ENCODE results near the gene SCYL1.

The SCYL1 gene

GRCh38 chr11:65537620-65538231 lies 12.8 kb downstream of the SCYL1 start:
- Histone ChIP-seq H3K27me3 (replicated peaks; ENCODE audit: control insufficient read depth, insufficient read depth, low read length, poor library complexity, severe bottlenecking) (no peaks in the 10 kb centered on the region), H3K9me3 (ENCODE audit: control insufficient read depth, low read length) (no peaks in the 10 kb centered on the region), H3K36me3 (ENCODE audit: control insufficient read depth, insufficient read depth, low read length) (peaks cover 39% of the 10 kb centered on the region), H3K4me1 (ENCODE audit: control insufficient read depth, insufficient read depth, low read length, poor library complexity, severe bottlenecking) (peaks cover 14% of the 10 kb centered on the region), H3K27ac (ENCODE audit: insufficient read depth, low read length, poor library complexity, severe bottlenecking) (no peak overlapping the region), H3K4me3 (ENCODE audit: insufficient read depth, low read depth, low read length, poor library complexity, severe bottlenecking) (no peak overlapping the region)
- DNase-seq, result no peak

DNA sequence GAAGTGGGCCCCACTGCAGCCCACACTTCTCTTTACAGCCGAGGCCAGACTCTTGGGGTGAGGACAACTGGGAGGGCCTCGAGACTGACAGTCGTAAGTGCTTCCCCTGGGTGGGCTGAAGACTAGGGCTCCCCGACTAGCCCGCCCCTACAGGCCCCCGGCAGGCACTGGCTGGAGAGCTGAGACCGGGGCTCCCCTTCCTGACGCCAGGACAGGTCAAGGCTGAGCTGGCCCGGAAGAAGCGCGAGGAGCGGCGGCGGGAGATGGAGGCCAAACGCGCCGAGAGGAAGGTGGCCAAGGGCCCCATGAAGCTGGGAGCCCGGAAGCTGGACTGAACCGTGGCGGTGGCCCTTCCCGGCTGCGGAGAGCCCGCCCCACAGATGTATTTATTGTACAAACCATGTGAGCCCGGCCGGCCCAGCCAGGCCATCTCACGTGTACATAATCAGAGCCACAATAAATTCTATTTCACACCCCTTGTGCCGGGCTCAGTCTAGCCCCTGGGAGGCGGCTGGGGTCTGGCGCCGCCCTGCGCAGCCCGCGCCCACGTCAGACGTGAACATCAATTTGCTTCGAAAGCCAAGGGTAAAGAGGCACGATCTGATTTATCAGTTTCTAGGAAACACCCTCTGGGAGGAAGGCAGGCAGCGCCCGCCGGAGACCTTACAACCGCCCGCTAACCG lies 13.5 kb downstream of the SCYL1 start:
- no peak overlapping the region for H3K4me3 ChIP-seq (ENCODE audit: insufficient read depth, low read depth, low read length, poor library complexity, severe bottlenecking)

DNA sequence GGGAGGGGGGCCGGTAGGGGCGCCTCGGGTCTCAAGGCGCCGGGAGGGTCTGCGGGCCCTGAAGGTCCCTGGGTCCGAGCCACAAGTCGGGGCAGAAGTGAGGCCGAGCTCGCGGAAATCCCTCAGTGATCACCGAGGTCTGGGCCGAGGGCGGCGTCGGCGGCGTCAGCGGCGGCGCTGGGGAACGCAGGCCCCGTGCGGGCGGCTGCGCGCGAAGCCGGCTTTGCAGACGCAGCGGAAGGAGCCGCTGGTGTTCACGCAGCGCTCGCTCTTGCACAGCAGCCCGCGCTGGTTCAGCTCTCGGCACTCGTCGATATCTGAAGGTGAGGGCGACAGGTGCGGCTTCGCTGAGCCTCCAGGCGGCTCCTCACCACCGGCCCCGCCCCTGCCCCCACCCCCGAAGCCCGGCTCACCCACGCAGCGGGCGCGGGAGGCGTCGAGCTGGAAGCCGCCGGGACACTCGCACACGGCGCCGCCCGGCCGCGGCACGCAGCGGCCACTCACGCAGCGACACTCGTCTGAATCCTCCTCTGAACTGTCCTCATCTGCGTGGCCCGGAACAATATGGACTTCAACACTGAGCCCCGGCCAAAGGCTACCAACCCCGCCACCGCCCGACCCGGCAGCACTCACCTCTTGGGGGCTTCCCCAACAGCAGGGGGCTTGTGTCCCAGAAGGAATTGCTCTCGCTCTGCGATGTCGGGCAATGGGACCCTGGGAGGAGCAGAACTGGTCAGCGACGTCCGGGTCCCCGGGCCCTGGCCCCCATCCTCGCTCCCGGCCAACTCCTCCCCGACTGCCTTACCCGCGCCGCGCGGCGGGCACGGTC lies 14.2 kb downstream of the SCYL1 start:
- Histone ChIP-seq H3K9me3 (ENCODE audit: control insufficient read depth, low read length) (no peaks in the 10 kb centered on the region), H3K4me3 (ENCODE audit: insufficient read depth, low read depth, low read length, poor library complexity, severe bottlenecking) (no peak overlapping the region), H3K27ac (ENCODE audit: insufficient read depth, low read length, poor library complexity, severe bottlenecking) (peak overlapping the region; percentile 66), H3K4me1 (ENCODE audit: control insufficient read depth, insufficient read depth, low read length, poor library complexity, severe bottlenecking) (peaks cover 14% of the 10 kb centered on the region), H3K27me3 (replicated peaks; ENCODE audit: control insufficient read depth, insufficient read depth, low read length, poor library complexity, severe bottlenecking) (no peaks in the 10 kb centered on the region), H3K36me3 (ENCODE audit: control insufficient read depth, insufficient read depth, low read length) (peaks cover 30% of the 10 kb centered on the region)
- DNase-seq, result no peak

More for the DNA sequence above, 13.5 kb downstream of the SCYL1 start:
- DNase-seq, result no peak
- no peaks in the 10 kb centered on the region for H3K9me3 ChIP-seq (ENCODE audit: control insufficient read depth, low read length)
- H3K36me3 ChIP-seq (ENCODE audit: control insufficient read depth, insufficient read depth, low read length), result peaks cover 32% of the 10 kb centered on the region
- peaks cover 14% of the 10 kb centered on the region for H3K4me1 ChIP-seq (ENCODE audit: control insufficient read depth, insufficient read depth, low read length, poor library complexity, severe bottlenecking)
- H3K27ac ChIP-seq (ENCODE audit: insufficient read depth, low read length, poor library complexity, severe bottlenecking), result no peak overlapping the region
- H3K27me3 ChIP-seq (replicated peaks; ENCODE audit: control insufficient read depth, insufficient read depth, low read length, poor library complexity, severe bottlenecking), result no peaks in the 10 kb centered on the region

DNA sequence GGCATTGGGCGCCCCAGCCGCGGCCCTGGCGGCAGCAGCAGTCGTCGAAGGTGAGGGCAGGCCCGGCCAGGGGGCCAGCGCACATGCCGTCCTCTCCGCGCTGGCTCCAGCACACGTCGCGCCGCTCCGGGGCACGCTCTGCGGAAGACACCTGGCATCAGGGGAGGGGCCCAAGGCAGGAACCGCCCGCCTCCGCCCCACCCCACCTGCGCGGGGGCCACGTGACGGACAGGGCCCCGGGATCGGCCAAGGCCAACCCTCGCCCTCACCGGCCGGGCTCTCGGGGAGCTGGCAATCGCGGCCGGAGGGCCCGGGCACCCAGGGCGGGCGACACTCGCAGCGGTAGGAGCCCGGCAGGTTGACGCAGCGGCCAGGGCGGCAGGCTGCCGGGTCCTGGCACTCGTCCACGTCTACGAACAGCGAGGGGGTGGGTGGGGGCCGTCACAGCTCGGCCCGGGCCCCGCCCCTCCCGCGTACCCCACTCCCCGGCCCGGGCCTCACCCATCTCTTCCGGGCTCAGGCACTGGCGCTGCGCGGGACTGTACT lies 14.9 kb downstream of the SCYL1 start:
- Histone ChIP-seq H3K27ac (ENCODE audit: insufficient read depth, low read length, poor library complexity, severe bottlenecking) (peak overlapping the region; percentile 66), H3K9me3 (ENCODE audit: control insufficient read depth, low read length) (no peaks in the 10 kb centered on the region), H3K4me1 (ENCODE audit: control insufficient read depth, insufficient read depth, low read length, poor library complexity, severe bottlenecking) (peaks cover 14% of the 10 kb centered on the region), H3K36me3 (ENCODE audit: control insufficient read depth, insufficient read depth, low read length) (peaks cover 30% of the 10 kb centered on the region), H3K4me3 (ENCODE audit: insufficient read depth, low read depth, low read length, poor library complexity, severe bottlenecking) (peak overlapping the region; percentile 63), H3K27me3 (replicated peaks; ENCODE audit: control insufficient read depth, insufficient read depth, low read length, poor library complexity, severe bottlenecking) (no peaks in the 10 kb centered on the region)
- DNase-seq, result no peak

GRCh38 chr11:65540290-65541092 lies 15.6 kb downstream of the SCYL1 start:
- peak overlapping the region; percentile 66 for H3K27ac ChIP-seq (ENCODE audit: insufficient read depth, low read length, poor library complexity, severe bottlenecking)
- H3K27me3 ChIP-seq (replicated peaks; ENCODE audit: control insufficient read depth, insufficient read depth, low read length, poor library complexity, severe bottlenecking), result no peaks in the 10 kb centered on the region
- peak; percentile 78 to 85 (median 82) for DNase-seq
- no peaks in the 10 kb centered on the region for H3K9me3 ChIP-seq (ENCODE audit: control insufficient read depth, low read length)
- H3K4me3 ChIP-seq (ENCODE audit: insufficient read depth, low read depth, low read length, poor library complexity, severe bottlenecking), result peak overlapping the region; percentile 63
- H3K36me3 ChIP-seq (ENCODE audit: control insufficient read depth, insufficient read depth, low read length), result peaks cover 24% of the 10 kb centered on the region
- H3K4me1 ChIP-seq (ENCODE audit: control insufficient read depth, insufficient read depth, low read length, poor library complexity, severe bottlenecking), result peaks cover 14% of the 10 kb centered on the region

DNA sequence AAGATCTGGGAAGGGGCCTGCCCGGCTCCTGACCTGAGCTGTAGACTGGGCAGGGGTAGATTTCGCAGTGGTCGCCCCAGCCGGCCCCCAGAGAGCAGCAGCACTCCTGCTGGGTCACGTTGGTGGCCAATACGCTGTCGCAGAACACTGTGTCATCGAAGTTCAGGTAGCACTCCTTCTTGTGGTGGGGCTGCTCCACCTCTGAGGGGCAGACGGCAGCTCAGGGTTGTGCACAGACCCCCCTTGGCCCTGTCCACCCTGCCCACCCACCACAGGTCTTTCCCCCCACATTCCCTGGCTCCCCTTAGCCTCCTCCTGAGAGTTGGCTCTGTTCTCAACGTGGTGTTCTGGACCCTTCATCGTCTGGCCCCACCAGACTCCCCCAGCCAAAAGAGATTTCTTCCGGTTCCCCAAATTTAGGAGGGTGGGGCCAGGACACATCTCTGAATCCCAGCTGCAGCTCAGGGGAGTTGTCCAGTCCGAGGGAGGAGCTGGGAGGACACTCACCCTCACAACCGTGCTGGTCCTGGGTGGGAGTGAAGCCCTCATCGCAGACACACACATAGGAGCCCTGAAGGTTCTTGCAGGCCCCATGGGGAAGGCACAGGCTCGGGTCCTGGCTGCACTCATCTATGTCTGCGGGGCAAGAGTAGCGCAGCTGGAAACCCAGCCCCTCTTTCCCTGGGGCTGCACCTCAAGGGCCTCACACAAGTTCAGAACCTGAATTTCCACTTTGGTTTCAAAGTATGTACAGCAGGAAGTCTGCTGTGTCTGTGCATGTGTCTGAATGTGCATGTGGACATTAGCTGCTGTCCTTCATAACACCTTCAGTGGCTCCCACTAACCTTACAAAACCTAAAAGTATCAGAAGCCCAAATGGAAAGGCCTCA lies 16.5 kb downstream of the SCYL1 start:
- peak overlapping the region; percentile 66 for H3K27ac ChIP-seq (ENCODE audit: insufficient read depth, low read length, poor library complexity, severe bottlenecking)
- H3K4me3 ChIP-seq (ENCODE audit: insufficient read depth, low read depth, low read length, poor library complexity, severe bottlenecking), result peak overlapping the region; percentile 63
- H3K4me1 ChIP-seq (ENCODE audit: control insufficient read depth, insufficient read depth, low read length, poor library complexity, severe bottlenecking), result peaks cover 14% of the 10 kb centered on the region
- no peaks in the 10 kb centered on the region for H3K27me3 ChIP-seq (replicated peaks; ENCODE audit: control insufficient read depth, insufficient read depth, low read length, poor library complexity, severe bottlenecking)
- H3K36me3 ChIP-seq (ENCODE audit: control insufficient read depth, insufficient read depth, low read length), result peaks cover 16% of the 10 kb centered on the region
- no peak for DNase-seq
- H3K9me3 ChIP-seq (ENCODE audit: control insufficient read depth, low read length), result no peaks in the 10 kb centered on the region

- DNase-seq, result no peak
- Histone ChIP-seq H3K4me1 (ENCODE audit: control insufficient read depth, insufficient read depth, low read length, poor library complexity, severe bottlenecking) (peaks cover 26% of the 10 kb centered on the region), H3K9me3 (ENCODE audit: control insufficient read depth, low read length) (no peaks in the 10 kb centered on the region), H3K27me3 (replicated peaks; ENCODE audit: control insufficient read depth, insufficient read depth, low read length, poor library complexity, severe bottlenecking) (no peaks in the 10 kb centered on the region), H3K36me3 (ENCODE audit: control insufficient read depth, insufficient read depth, low read length) (peaks cover 6% of the 10 kb centered on the region), H3K4me3 (ENCODE audit: insufficient read depth, low read depth, low read length, poor library complexity, severe bottlenecking) (no peak overlapping the region), H3K27ac (ENCODE audit: insufficient read depth, low read length, poor library complexity, severe bottlenecking) (no peak overlapping the region)
These were observed 18.0 kb downstream of the SCYL1 start for GRCh38 chr11:65542738-65543390.

- Histone ChIP-seq H3K27me3 (replicated peaks; ENCODE audit: control insufficient read depth, insufficient read depth, low read length, poor library complexity, severe bottlenecking) (no peaks in the 10 kb centered on the region), H3K27ac (ENCODE audit: insufficient read depth, low read length, poor library complexity, severe bottlenecking) (peak overlapping the region; percentile 71), H3K36me3 (ENCODE audit: control insufficient read depth, insufficient read depth, low read length) (peaks cover under 1% of the 10 kb centered on the region), H3K4me1 (ENCODE audit: control insufficient read depth, insufficient read depth, low read length, poor library complexity, severe bottlenecking) (peaks cover 22% of the 10 kb centered on the region), H3K4me3 (ENCODE audit: insufficient read depth, low read depth, low read length, poor library complexity, severe bottlenecking) (no peak overlapping the region), H3K9me3 (ENCODE audit: control insufficient read depth, low read length) (no peaks in the 10 kb centered on the region)
- no peak for DNase-seq
These were observed 21.0 kb downstream of the SCYL1 start for GRCh38 chr11:65545853-65546216.

All from effector memory CD4-positive, alpha-beta T cell (primary cell).